K562 (cell line): ENCODE results near the gene DNAJC8. TPM values are rescaled to one million over a fixed set of nuclear protein-coding genes. Genes with fewer than 3 reads are reported as not detected.

Experiments
- ATAC-seq: fragments of 200-7000 bp; cut with Tn5 transposase; 3 replicates; pipeline ENCODE4 v1.9.1; 2020; ENCODE audit warnings: moderate library complexity
- BruUV-seq: library from RNA; stranded (reverse); fragments of 400-500 nt; replicated peaks from 2 replicates; lab custom pipeline; 2021; lab: Mats Ljungman, UMichigan
- CTCF ChIA-PET: fragments of 300-600 bp; formaldehyde crosslinking; extraction: SDS; loops from one replicate; lab custom pipeline; 2021; ENCODE audit warnings: low intra/inter-chr PET ratio; lab: Yijun Ruan, JAX
- POLR2A ChIA-PET: fragments of 300-600, 350-650 bp; sonication (Branson Sonifier 250); formaldehyde crosslinking; extraction: SDS; loops from one replicate; lab custom pipeline; 2021; ENCODE audit warnings: antibody characterized with exemption, inconsistent platforms; lab: Yijun Ruan, JAX
- DNase-seq, 4 experiments: peaks; one replicate each; pipeline versions ENCODE4 v3.0.0 to v3.0.0-alpha.2; 2011 to 2018; ENCODE audit warnings: low spot score in 3 of 4, mixed read lengths in 3 of 4; ENCODE audit errors: extremely low read depth in 1 of 4
- FAIRE-seq: peaks from 2 replicates; lab custom pipeline; 2011; peaks lifted over from hg19 to GRCh38; lab: Jason Lieb, UNC
- H2AFZ ChIP-seq: 2 replicates; pipeline ENCODE4 v1.6.0; 2011; ENCODE audit warnings: low read depth, low read length, control low read depth, inconsistent platforms
- H3K27ac ChIP-seq: fragments of 200-600 bp; 3 replicates; pipeline ENCODE4 v1.8.0; 2011; ENCODE audit warnings: low read depth, mild to moderate bottlenecking, control low read depth, inconsistent platforms, low read length, moderate library complexity, mixed read lengths; ENCODE audit errors: extremely low read depth
- H3K27me3 ChIP-seq, 2 experiments: fragments of 300-600 bp in 1 of 2; 2 replicates in 1 of 2; 3 replicates in 1 of 2; pipeline versions ENCODE4 v1.6.0 to v1.8.0; 2011; ENCODE audit warnings: inconsistent platforms in 2 of 2, low read length in 2 of 2, mild to moderate bottlenecking in 1 of 2, mixed read lengths in 1 of 2, moderate library complexity in 1 of 2; ENCODE audit not compliant: control insufficient read depth in 2 of 2, insufficient read depth in 2 of 2
- H3K36me3 ChIP-seq: fragments of 300-600 bp; 3 replicates; pipeline ENCODE4 v1.8.0; 2011; ENCODE audit warnings: mild to moderate bottlenecking, low read length, inconsistent platforms; ENCODE audit not compliant: control insufficient read depth, insufficient read depth
- H3K4me1 ChIP-seq, 2 experiments: fragments of 200-600 bp in 1 of 2; replicated peaks in 1 of 2; 2 replicates in 1 of 2; 3 replicates in 1 of 2; pipeline versions ENCODE4 v1.5.1 to v1.8.0; 2011; ENCODE audit warnings: inconsistent platforms in 2 of 2, low read length in 2 of 2, mild to moderate bottlenecking in 1 of 2, mixed read lengths in 1 of 2, moderate library complexity in 1 of 2; ENCODE audit not compliant: control insufficient read depth in 2 of 2, insufficient read depth in 2 of 2
- H3K4me2 ChIP-seq: 2 replicates; pipeline ENCODE4 v1.6.1; 2011; ENCODE audit warnings: low read length, control low read depth, inconsistent platforms, mixed read lengths; ENCODE audit not compliant: insufficient read depth
- H3K4me3 ChIP-seq: fragments of 200-600 bp; sonication (generic), shearing (Covaris generic); 2 replicates; pipeline ENCODE4 v1.5.1; 2016; ENCODE audit warnings: control low read depth, inconsistent platforms
- H3K79me2 ChIP-seq: fragments of 200-600 bp; 3 replicates; pipeline ENCODE4 v1.8.0; 2011; ENCODE audit warnings: low read length, inconsistent platforms; ENCODE audit not compliant: control insufficient read depth, insufficient read depth
- H3K9ac ChIP-seq, 2 experiments: 2 replicates each; pipeline versions ENCODE4 v1.6.0 to v1.6.1; 2011; ENCODE audit warnings: low read depth in 2 of 2, low read length in 2 of 2, control low read depth in 1 of 2, inconsistent platforms in 1 of 2, mild to moderate bottlenecking in 1 of 2, mixed read lengths in 1 of 2; ENCODE audit not compliant: insufficient read depth in 1 of 2
- H3K9me1 ChIP-seq: one replicate; pipeline ENCODE4 v1.6.0; 2011; ENCODE audit warnings: inconsistent platforms, mild to moderate bottlenecking, low read length, moderate library complexity; ENCODE audit not compliant: control insufficient read depth, insufficient read depth
- H3K9me3 ChIP-seq: replicated peaks from 2 replicates; pipeline ENCODE4 v1.5.1; 2011; ENCODE audit warnings: low read depth, low read length, inconsistent platforms; ENCODE audit not compliant: control insufficient read depth, insufficient read depth
- H4K20me1 ChIP-seq: replicated peaks from 2 replicates; pipeline ENCODE4 v1.6.1; 2011; ENCODE audit warnings: low read length, inconsistent platforms, mixed read lengths; ENCODE audit not compliant: control insufficient read depth, insufficient read depth
- ATF6 ChIP-seq: sonication (generic); formaldehyde crosslinking; IDR thresholded peaks from 2 replicates; pipeline ENCODE4 v1.4.0; 2020; ENCODE audit warnings: mild to moderate bottlenecking, missing genetic modification reagents
- CBX2 ChIP-seq: fragments of 200-600 bp; sonication (generic); IDR thresholded peaks from one replicate; pipeline ENCODE4 v1.6.1; 2012; ENCODE audit warnings: mild to moderate bottlenecking, low read length, inconsistent platforms; ENCODE audit not compliant: insufficient read depth, poor library complexity, severe bottlenecking
- HNRNPK ChIP-seq: fragments of 200-400 bp; formaldehyde crosslinking; IDR thresholded peaks from one replicate; pipeline ENCODE4 v1.6.1; 2018; ENCODE audit warnings: mild to moderate bottlenecking, low read depth, low read length; ENCODE audit not compliant: poor library complexity, severe bottlenecking
- MYBL2 ChIP-seq, 2 experiments: fragments of 450-650 bp in 1 of 2; sonication (generic) in 1 of 2; formaldehyde crosslinking in 1 of 2; IDR thresholded peaks; 2 replicates each; pipeline versions ENCODE4 v1.6.1 to v1.8.1; 2017 to 2022; ENCODE audit warnings: borderline replicate concordance in 1 of 2, inconsistent platforms in 1 of 2, low read depth in 1 of 2, mild to moderate bottlenecking in 1 of 2, missing genetic modification reagents in 1 of 2, moderate library complexity in 1 of 2
- NCOA4 ChIP-seq: fragments of 450-650 bp; IDR thresholded peaks from 2 replicates; pipeline ENCODE4 v1.6.1; 2018; ENCODE audit warnings: mild to moderate bottlenecking; ENCODE audit not compliant: partially characterized antibody
- SIN3B ChIP-seq: fragments of 450-650 bp; IDR thresholded peaks from 2 replicates; pipeline ENCODE4 v1.6.1; 2017; ENCODE audit warnings: low read depth, mild to moderate bottlenecking, moderate library complexity
- YBX1 ChIP-seq: fragments of 450-650 bp; IDR thresholded peaks from 2 replicates; pipeline ENCODE4 v1.7.1; 2016; ENCODE audit warnings: mild to moderate bottlenecking
- ZBTB40 ChIP-seq, 2 experiments: fragments of 450-650 bp in 1 of 2; sonication (generic) in 1 of 2; formaldehyde crosslinking in 1 of 2; IDR thresholded peaks; 2 replicates each; pipeline versions ENCODE4 v1.7.1 to v1.9.0; 2016 to 2022; ENCODE audit warnings: inconsistent platforms in 1 of 2, mild to moderate bottlenecking in 1 of 2, missing genetic modification reagents in 1 of 2
- ZNF133 ChIP-seq: fragments of 250-450 bp; sonication (Bioruptor Pico); IDR thresholded peaks from 2 replicates; pipeline ENCODE4 v1.4.0; 2020; ENCODE audit warnings: mild to moderate bottlenecking
- WGBS: fragments of 100-300 bp; shearing (Covaris generic); methylation state at CpG from one replicate; pipeline ENCODE4 v1.1.6; 2016; ENCODE audit warnings: low coverage, mixed read lengths; ENCODE audit not compliant: insufficient coverage; ENCODE audit errors: missing lambda C conversion rate; 5-methylcytosine and 5-hydroxymethylcytosine counted together
- in situ Hi-C: fragments of 300-500 bp; cut with MboI; formaldehyde crosslinking; loops from 4 replicates; pipeline ENCODE4 v1.15.0; 2018; ENCODE audit warnings: inconsistent platforms, mixed read lengths
- intact Hi-C: fragments of 100-400 bp; cut with micrococcal nuclease; formaldehyde crosslinking; loops from 2 replicates; pipeline ENCODE4 v1.14.2; 2022
- polyA plus RNA-seq, 8 experiments: library from polyadenylated mRNA; depleted of rRNA in 4 of 8; stranded (reverse) in 5 of 8; unstranded in 3 of 8; fragments of >200 nt; fragmentation: Nextera tagmentation in 2 of 8; fragmentation: Illumina TruSeq in 1 of 8; extraction: Ambion mirVana in 2 of 8; extraction: Trizol in 1 of 8; gene quantifications; 2 replicates each; pipeline versions ENCODE4 v1.2.1 to v1.2.3, GENCODE V29; 2011 to 2014; ENCODE audit warnings: inconsistent platforms in 1 of 8, missing spikeins in 1 of 8
- total RNA-seq, 7 experiments: library from RNA; depleted of rRNA in 6 of 7; stranded (reverse); fragments of >200 nt in 6 of 7; fragmentation: Illumina TruSeq in 2 of 7; extraction: Trizol in 2 of 7; gene quantifications; 2 replicates each; pipeline versions ENCODE4 v1.2.1 to v1.2.3, GENCODE V29; 2011 to 2021; ENCODE audit warnings: low replicate concordance in 1 of 7

DNAJC8 gene
- total and polyA plus RNA-seq, 9 of the 15 experiments (the other 6 are each of a cell fraction or from before 2014, with no cell fraction given), result 143 to 508 (median 209) TPM

GRCh38 chr1:28205243-28205642, 27.6 kb downstream of the DNAJC8 start:
- CTCF ChIA-PET, result no interaction called here
- Histone ChIP-seq H3K4me3 (no peak overlapping the region), H3K79me2 (peaks cover 5% of the 10 kb centered on the region; the same call in 2 of the 3 replicates), H3K4me2 (no peak overlapping the region), H3K27me3 (no peaks in the 10 kb centered on the region), H3K9me1 (no peaks in the 10 kb centered on the region), H3K4me1 (no peaks in the 10 kb centered on the region), H4K20me1 (no peaks in the 10 kb centered on the region), H3K36me3 (peaks cover 90% of the 10 kb centered on the region), H3K9ac (no peak overlapping the region), H3K27ac (no peak overlapping the region), H2AFZ (no peak overlapping the region), H3K9me3 (no peaks in the 10 kb centered on the region)
- in situ Hi-C loops, result no loop called here
- FAIRE-seq (no peak), ATAC-seq (no peak), DNase-seq (no peak)
- BruUV-seq, result no TSS peak
- intact Hi-C loops, result no loop called here
- POLR2A ChIA-PET, result interaction anchor here (1.1 kb wide), 1 partner anchor 116 kb away, joined by 5 read pairs; no protein-coding TSS in a partner anchor
- 80% methylated on average over 4 of the region's 4 CpGs for WGBS
- no peak for TF ChIP-seq ZBTB40 (IDR thresholded peaks at IDR 0.05)
- no peak for TF ChIP-seq ZBTB40 (CRISPR knock-in tag; IDR thresholded peaks at IDR 0.05)
- no peak for TF ChIP-seq YBX1
- no peak for TF ChIP-seq ATF6 (CRISPR knock-in tag)
- no peak for TF ChIP-seq SIN3B
- no peak for TF ChIP-seq CBX2
- no peak for TF ChIP-seq ZNF133
- no peak for TF ChIP-seq NCOA4
- no peak for TF ChIP-seq MYBL2 (IDR thresholded peaks at IDR 0.05; ENCODE audit: low read depth)
- no peak for TF ChIP-seq MYBL2 (CRISPR knock-in tag; IDR thresholded peaks at IDR 0.05; ENCODE audit: borderline replicate concordance)
- TF ChIP-seq HNRNPK, result no peak
